HUES64 (cell line): Measurements from ENCODE around the gene ST6GALNAC2.

Experiments
- H3K27ac ChIP-seq: 2 replicates; pipeline ENCODE4 v1.7.0; 2013; ENCODE audit warnings: low read depth, low read length, inconsistent platforms
- H3K27me3 ChIP-seq: 2 replicates; pipeline ENCODE4 v1.6.1; 2013; ENCODE audit warnings: mild to moderate bottlenecking, low read length; ENCODE audit not compliant: insufficient read depth
- H3K36me3 ChIP-seq: 2 replicates; pipeline ENCODE4 v1.6.1; 2013; ENCODE audit warnings: mild to moderate bottlenecking, low read length; ENCODE audit not compliant: insufficient read depth
- H3K4me1 ChIP-seq: 2 replicates; pipeline ENCODE4 v1.6.1; 2013; ENCODE audit warnings: mild to moderate bottlenecking, low read length, moderate library complexity; ENCODE audit not compliant: insufficient read depth
- H3K4me3 ChIP-seq: 2 replicates; pipeline ENCODE4 v1.5.1; 2013; ENCODE audit warnings: mild to moderate bottlenecking, low read length, moderate library complexity
- H3K9ac ChIP-seq: 2 replicates; pipeline ENCODE4 v1.6.1; 2013; ENCODE audit warnings: mild to moderate bottlenecking, low read depth, low read length
- H3K9me3 ChIP-seq: 2 replicates; pipeline ENCODE4 v1.6.1; 2013; ENCODE audit warnings: low read depth, low read length; ENCODE audit not compliant: insufficient read depth
- WGBS: fragments of 150-250, 120-280 bp; methylation state at CpG from one replicate; pipeline ENCODE4 v1.1.7; 2013; ENCODE audit warnings: missing lambda C conversion rate; 5-methylcytosine and 5-hydroxymethylcytosine counted together

The ST6GALNAC2 gene

GRCh38 chr17:76579281-76579680 is 6.4 kb downstream of the ST6GALNAC2 start:
- 99% methylated on average over 2 of the region's 2 CpGs for WGBS
- Histone ChIP-seq H3K27ac (no peak overlapping the region), H3K4me3 (no peak overlapping the region), H3K9ac (no peak overlapping the region), H3K27me3 (peaks cover 23% of the 10 kb centered on the region), H3K36me3 (no peaks in the 10 kb centered on the region), H3K4me1 (0 out of 2 replicates have a peak, but pooled peaks cover 5% of the 10 kb centered on the region), H3K9me3 (no peaks in the 10 kb centered on the region)

- Histone ChIP-seq H3K9ac (no peak overlapping the region), H3K9me3 (no peaks in the 10 kb centered on the region), H3K27ac (no peak overlapping the region), H3K4me3 (no peak overlapping the region), H3K36me3 (no peaks in the 10 kb centered on the region), H3K27me3 (peaks cover 14% of the 10 kb centered on the region), H3K4me1 (0 out of 2 replicates have a peak, but pooled peaks cover 5% of the 10 kb centered on the region)
- 88% methylated on average over 5 of the region's 5 CpGs for WGBS
These were observed 7.3 kb downstream of the ST6GALNAC2 start for GRCh38 chr17:76578376-76578775.

GRCh38 chr17:76577876-76578275 is 7.8 kb downstream of the ST6GALNAC2 start:
- H3K9ac ChIP-seq: no peak overlapping the region
- no peak overlapping the region for H3K27ac ChIP-seq
- H3K4me3 ChIP-seq: no peak overlapping the region
- 0 out of 2 replicates have a peak, but pooled peaks cover 5% of the 10 kb centered on the region for H3K4me1 ChIP-seq
- H3K36me3 ChIP-seq: no peaks in the 10 kb centered on the region
- H3K27me3 ChIP-seq: peaks cover 11% of the 10 kb centered on the region
- H3K9me3 ChIP-seq: no peaks in the 10 kb centered on the region
- WGBS: 96% methylated on average over 6 of the region's 7 CpGs

- no peaks in the 10 kb centered on the region for H3K9me3 ChIP-seq
- 95% methylated on average over 9 of the region's 9 CpGs for WGBS
- H3K4me3 ChIP-seq: no peak overlapping the region
- H3K9ac ChIP-seq: no peak overlapping the region
- 0 out of 2 replicates have a peak, but pooled peaks cover 5% of the 10 kb centered on the region for H3K4me1 ChIP-seq
- H3K27ac ChIP-seq: no peak overlapping the region
- no peaks in the 10 kb centered on the region for H3K36me3 ChIP-seq
- peaks cover 2% of the 10 kb centered on the region for H3K27me3 ChIP-seq
These were observed 9.5 kb downstream of the ST6GALNAC2 start for GRCh38 chr17:76576189-76576588.

GRCh38 chr17:76575570-76575969 is 10.1 kb downstream of the ST6GALNAC2 start:
- 92% methylated on average over 5 of the region's 5 CpGs for WGBS
- H3K27me3 ChIP-seq: no peaks in the 10 kb centered on the region
- no peak overlapping the region for H3K27ac ChIP-seq
- H3K4me3 ChIP-seq: no peak overlapping the region
- H3K4me1 ChIP-seq: no peaks in the 10 kb centered on the region
- H3K9me3 ChIP-seq: no peaks in the 10 kb centered on the region
- no peaks in the 10 kb centered on the region for H3K36me3 ChIP-seq
- H3K9ac ChIP-seq: no peak overlapping the region

- H3K9ac ChIP-seq: no peak overlapping the region
- H3K36me3 ChIP-seq: no peaks in the 10 kb centered on the region
- 0 out of 2 replicates have a peak, but pooled peaks cover 8% of the 10 kb centered on the region for H3K4me1 ChIP-seq
- H3K27me3 ChIP-seq: no peaks in the 10 kb centered on the region
- 92% methylated on average over 11 of the region's 11 CpGs for WGBS
- H3K4me3 ChIP-seq: no peak overlapping the region
- H3K9me3 ChIP-seq: no peaks in the 10 kb centered on the region
- no peak overlapping the region for H3K27ac ChIP-seq
These were observed 11.5 kb downstream of the ST6GALNAC2 start for GRCh38 chr17:76574166-76574565.

GRCh38 chr17:76573096-76573495 is 12.6 kb downstream of the ST6GALNAC2 start:
- no peak overlapping the region for H3K27ac ChIP-seq
- no peak overlapping the region for H3K4me3 ChIP-seq
- 0 out of 2 replicates have a peak, but pooled peaks cover 8% of the 10 kb centered on the region for H3K4me1 ChIP-seq
- H3K9me3 ChIP-seq: no peaks in the 10 kb centered on the region
- WGBS: 94% methylated on average over 10 of the region's 10 CpGs
- no peaks in the 10 kb centered on the region for H3K36me3 ChIP-seq
- no peaks in the 10 kb centered on the region for H3K27me3 ChIP-seq
- no peak overlapping the region for H3K9ac ChIP-seq

- Histone ChIP-seq H3K9me3 (no peaks in the 10 kb centered on the region), H3K4me1 (0 out of 2 replicates have a peak, but pooled peaks cover 15% of the 10 kb centered on the region), H3K27me3 (no peaks in the 10 kb centered on the region), H3K9ac (no peak overlapping the region), H3K27ac (no peak overlapping the region), H3K4me3 (no peak overlapping the region), H3K36me3 (peaks cover 4% of the 10 kb centered on the region; the same call in 1 of the 2 replicates)
- WGBS: 92% methylated on average over 17 of the region's 17 CpGs
These were observed 13.3 kb downstream of the ST6GALNAC2 start for GRCh38 chr17:76572201-76572910.

GRCh38 chr17:76570877-76571471 is 14.7 kb downstream of the ST6GALNAC2 start:
- Histone ChIP-seq H3K27me3 (no peaks in the 10 kb centered on the region), H3K36me3 (peaks cover 8% of the 10 kb centered on the region), H3K27ac (no peak overlapping the region), H3K9ac (no peak overlapping the region), H3K9me3 (no peaks in the 10 kb centered on the region), H3K4me3 (no peak overlapping the region), H3K4me1 (0 out of 2 replicates have a peak, but pooled peaks cover 15% of the 10 kb centered on the region)
- 96% methylated on average over 13 of the region's 13 CpGs for WGBS

- H3K9me3 ChIP-seq: no peaks in the 10 kb centered on the region
- H3K9ac ChIP-seq: no peak overlapping the region
- 89% methylated on average over 7 of the region's 7 CpGs for WGBS
- no peaks in the 10 kb centered on the region for H3K27me3 ChIP-seq
- 0 out of 2 replicates have a peak, but pooled peaks cover 15% of the 10 kb centered on the region for H3K4me1 ChIP-seq
- no peak overlapping the region for H3K27ac ChIP-seq
- H3K4me3 ChIP-seq: no peak overlapping the region
- peaks cover 13% of the 10 kb centered on the region for H3K36me3 ChIP-seq
These were observed 15.2 kb downstream of the ST6GALNAC2 start for GRCh38 chr17:76570457-76570856.

- Histone ChIP-seq H3K4me1 (0 out of 2 replicates have a peak, but pooled peaks cover 15% of the 10 kb centered on the region), H3K27me3 (no peaks in the 10 kb centered on the region), H3K36me3 (peaks cover 21% of the 10 kb centered on the region), H3K4me3 (no peak overlapping the region), H3K27ac (no peak overlapping the region), H3K9me3 (no peaks in the 10 kb centered on the region), H3K9ac (no peak overlapping the region)
- 52% methylated on average over 18 of the region's 18 CpGs for WGBS
These were observed 15.9 kb downstream of the ST6GALNAC2 start for GRCh38 chr17:76569607-76570279.
